ENCODE measurements around the gene RPP30. TPM values are rescaled to one million over a fixed set of nuclear protein-coding genes. Genes with fewer than 3 reads are reported as not detected.

Gene RPP30
- total and polyA plus RNA-seq, 2 of the 13 experiments (the other 11 are each of a cell fraction or from before 2014, with no cell fraction given), result 27.1 to 65.0 TPM

DNA sequence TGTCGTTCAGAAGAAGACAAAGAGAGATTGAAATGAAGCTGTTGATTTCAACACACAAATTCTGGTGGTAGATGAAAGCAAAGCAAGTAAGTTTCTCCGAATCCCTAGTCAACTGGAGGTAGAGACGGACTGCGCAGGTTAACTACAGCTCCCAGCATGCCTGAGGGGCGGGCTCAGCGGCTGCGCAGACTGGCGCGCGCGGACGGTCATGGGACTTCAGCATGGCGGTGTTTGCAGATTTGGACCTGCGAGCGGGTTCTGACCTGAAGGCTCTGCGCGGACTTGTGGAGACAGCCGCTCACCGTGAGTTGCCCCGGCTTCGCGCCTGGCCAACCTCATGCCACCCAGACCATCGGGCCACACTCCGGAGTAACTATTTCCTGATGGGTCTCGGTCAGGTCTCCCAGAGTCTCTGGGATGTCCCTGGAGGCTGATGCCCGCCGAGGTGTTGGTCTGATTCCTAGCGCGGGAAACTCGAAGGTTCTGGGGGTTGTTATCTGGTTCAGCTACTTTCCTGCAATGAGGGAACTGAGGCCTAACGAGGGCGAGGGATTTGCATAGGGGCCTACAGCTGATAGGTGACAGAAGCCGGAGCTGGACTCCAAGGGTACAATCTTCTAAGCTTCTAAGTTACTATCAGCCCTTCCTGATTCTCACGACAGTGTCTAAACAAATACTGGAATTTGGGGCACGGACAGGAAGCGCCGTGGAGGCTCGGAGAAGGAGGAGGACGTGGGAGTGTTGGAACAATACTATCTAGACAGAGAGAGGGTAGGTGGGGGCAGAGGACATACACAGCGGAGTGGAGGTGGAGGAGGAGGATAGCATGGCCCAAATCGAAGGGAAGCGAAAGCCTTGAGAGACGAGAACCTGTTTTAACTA is at the start of gene RPP30 (continued):
- TF ChIP-seq, protein P1, sequence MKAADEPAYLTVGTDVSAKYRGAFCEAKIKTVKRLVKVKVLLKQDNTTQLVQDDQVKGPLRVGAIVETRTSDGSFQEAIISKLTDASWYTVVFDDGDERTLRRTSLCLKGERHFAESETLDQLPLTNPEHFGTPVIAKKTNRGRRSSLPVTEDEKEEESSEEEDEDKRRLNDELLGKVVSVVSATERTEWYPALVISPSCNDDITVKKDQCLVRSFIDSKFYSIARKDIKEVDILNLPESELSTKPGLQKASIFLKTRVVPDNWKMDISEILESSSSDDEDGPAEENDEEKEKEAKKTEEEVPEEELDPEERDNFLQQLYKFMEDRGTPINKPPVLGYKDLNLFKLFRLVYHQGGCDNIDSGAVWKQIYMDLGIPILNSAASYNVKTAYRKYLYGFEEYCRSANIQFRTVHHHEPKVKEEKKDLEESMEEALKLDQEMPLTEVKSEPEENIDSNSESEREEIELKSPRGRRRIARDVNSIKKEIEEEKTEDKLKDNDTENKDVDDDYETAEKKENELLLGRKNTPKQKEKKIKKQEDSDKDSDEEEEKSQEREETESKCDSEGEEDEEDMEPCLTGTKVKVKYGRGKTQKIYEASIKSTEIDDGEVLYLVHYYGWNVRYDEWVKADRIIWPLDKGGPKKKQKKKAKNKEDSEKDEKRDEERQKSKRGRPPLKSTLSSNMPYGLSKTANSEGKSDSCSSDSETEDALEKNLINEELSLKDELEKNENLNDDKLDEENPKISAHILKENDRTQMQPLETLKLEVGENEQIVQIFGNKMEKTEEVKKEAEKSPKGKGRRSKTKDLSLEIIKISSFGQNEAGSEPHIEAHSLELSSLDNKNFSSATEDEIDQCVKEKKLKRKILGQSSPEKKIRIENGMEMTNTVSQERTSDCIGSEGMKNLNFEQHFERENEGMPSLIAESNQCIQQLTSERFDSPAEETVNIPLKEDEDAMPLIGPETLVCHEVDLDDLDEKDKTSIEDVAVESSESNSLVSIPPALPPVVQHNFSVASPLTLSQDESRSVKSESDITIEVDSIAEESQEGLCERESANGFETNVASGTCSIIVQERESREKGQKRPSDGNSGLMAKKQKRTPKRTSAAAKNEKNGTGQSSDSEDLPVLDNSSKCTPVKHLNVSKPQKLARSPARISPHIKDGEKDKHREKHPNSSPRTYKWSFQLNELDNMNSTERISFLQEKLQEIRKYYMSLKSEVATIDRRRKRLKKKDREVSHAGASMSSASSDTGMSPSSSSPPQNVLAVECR (CRISPR knock-in tag; IDR thresholded peaks at IDR 0.05; ENCODE audit: borderline replicate concordance), result peak; percentile 78
- peak; percentile 83; the same call in 1 of the 2 replicates for TF ChIP-seq ZNF329 (CRISPR knock-in tag; IDR thresholded peaks at IDR 0.05; ENCODE audit: low read depth)
- TF ChIP-seq NRL (CRISPR knock-in tag; IDR thresholded peaks at IDR 0.05; ENCODE audit: borderline replicate concordance), result peak; percentile 95
- TF ChIP-seq, protein P2, sequence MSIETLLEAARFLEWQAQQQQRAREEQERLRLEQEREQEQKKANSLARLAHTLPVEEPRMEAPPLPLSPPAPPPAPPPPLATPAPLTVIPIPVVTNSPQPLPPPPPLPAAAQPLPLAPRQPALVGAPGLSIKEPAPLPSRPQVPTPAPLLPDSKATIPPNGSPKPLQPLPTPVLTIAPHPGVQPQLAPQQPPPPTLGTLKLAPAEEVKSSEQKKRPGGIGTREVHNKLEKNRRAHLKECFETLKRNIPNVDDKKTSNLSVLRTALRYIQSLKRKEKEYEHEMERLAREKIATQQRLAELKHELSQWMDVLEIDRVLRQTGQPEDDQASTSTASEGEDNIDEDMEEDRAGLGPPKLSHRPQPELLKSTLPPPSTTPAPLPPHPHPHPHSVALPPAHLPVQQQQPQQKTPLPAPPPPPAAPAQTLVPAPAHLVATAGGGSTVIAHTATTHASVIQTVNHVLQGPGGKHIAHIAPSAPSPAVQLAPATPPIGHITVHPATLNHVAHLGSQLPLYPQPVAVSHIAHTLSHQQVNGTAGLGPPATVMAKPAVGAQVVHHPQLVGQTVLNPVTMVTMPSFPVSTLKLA (IDR thresholded peaks at IDR 0.05), result peak; percentile 19; the same call in 1 of the 2 replicates
- TF ChIP-seq IKZF4 (CRISPR knock-in tag; IDR thresholded peaks at IDR 0.05; ENCODE audit: borderline replicate concordance, low read depth, not compliant biosample characterization), result no peak
- TF ChIP-seq NR3C1 (CRISPR knock-in tag; IDR thresholded peaks at IDR 0.05), result no peak
- peak; percentile 68 for TF ChIP-seq ZFY (CRISPR knock-in tag; IDR thresholded peaks at IDR 0.05)
- TF ChIP-seq, protein P3, sequence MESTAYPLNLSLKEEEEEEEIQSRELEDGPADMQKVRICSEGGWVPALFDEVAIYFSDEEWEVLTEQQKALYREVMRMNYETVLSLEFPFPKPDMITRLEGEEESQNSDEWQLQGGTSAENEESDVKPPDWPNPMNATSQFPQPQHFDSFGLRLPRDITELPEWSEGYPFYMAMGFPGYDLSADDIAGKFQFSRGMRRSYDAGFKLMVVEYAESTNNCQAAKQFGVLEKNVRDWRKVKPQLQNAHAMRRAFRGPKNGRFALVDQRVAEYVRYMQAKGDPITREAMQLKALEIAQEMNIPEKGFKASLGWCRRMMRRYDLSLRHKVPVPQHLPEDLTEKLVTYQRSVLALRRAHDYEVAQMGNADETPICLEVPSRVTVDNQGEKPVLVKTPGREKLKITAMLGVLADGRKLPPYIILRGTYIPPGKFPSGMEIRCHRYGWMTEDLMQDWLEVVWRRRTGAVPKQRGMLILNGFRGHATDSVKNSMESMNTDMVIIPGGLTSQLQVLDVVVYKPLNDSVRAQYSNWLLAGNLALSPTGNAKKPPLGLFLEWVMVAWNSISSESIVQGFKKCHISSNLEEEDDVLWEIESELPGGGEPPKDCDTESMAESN (CRISPR knock-in tag; conservative IDR thresholded peaks at IDR 0.05), result peak; percentile 54; the same call in 1 of the 2 replicates
- TF ChIP-seq ZFX (CRISPR knock-in tag; IDR thresholded peaks at IDR 0.05; ENCODE audit: low read depth), result peak; percentile 39
- peak; percentile 82 for TF ChIP-seq KAT8 (CRISPR knock-in tag; IDR thresholded peaks at IDR 0.05)
- TF ChIP-seq ZSCAN25 (CRISPR knock-in tag; IDR thresholded peaks at IDR 0.05), result 0 out of 2 replicates have a peak, but pooled peaks have one; percentile 35
- TF ChIP-seq ELF1 (CRISPR knock-in tag; IDR thresholded peaks at IDR 0.05), result peak; percentile 17; the same call in 1 of the 2 replicates
- TF ChIP-seq, protein P4, sequence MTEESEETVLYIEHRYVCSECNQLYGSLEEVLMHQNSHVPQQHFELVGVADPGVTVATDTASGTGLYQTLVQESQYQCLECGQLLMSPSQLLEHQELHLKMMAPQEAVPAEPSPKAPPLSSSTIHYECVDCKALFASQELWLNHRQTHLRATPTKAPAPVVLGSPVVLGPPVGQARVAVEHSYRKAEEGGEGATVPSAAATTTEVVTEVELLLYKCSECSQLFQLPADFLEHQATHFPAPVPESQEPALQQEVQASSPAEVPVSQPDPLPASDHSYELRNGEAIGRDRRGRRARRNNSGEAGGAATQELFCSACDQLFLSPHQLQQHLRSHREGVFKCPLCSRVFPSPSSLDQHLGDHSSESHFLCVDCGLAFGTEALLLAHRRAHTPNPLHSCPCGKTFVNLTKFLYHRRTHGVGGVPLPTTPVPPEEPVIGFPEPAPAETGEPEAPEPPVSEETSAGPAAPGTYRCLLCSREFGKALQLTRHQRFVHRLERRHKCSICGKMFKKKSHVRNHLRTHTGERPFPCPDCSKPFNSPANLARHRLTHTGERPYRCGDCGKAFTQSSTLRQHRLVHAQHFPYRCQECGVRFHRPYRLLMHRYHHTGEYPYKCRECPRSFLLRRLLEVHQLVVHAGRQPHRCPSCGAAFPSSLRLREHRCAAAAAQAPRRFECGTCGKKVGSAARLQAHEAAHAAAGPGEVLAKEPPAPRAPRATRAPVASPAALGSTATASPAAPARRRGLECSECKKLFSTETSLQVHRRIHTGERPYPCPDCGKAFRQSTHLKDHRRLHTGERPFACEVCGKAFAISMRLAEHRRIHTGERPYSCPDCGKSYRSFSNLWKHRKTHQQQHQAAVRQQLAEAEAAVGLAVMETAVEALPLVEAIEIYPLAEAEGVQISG (CRISPR knock-in tag; IDR thresholded peaks at IDR 0.05), result peak; percentile 82
- TF ChIP-seq, protein P5, sequence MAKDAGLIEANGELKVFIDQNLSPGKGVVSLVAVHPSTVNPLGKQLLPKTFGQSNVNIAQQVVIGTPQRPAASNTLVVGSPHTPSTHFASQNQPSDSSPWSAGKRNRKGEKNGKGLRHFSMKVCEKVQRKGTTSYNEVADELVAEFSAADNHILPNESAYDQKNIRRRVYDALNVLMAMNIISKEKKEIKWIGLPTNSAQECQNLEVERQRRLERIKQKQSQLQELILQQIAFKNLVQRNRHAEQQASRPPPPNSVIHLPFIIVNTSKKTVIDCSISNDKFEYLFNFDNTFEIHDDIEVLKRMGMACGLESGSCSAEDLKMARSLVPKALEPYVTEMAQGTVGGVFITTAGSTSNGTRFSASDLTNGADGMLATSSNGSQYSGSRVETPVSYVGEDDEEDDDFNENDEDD (CRISPR knock-in tag; IDR thresholded peaks at IDR 0.05; ENCODE audit: borderline replicate concordance), result peak; percentile 77; the same call in 1 of the 2 replicates
- TF ChIP-seq PHF8 (CRISPR knock-in tag; IDR thresholded peaks at IDR 0.05), result peak; percentile 83
- TF ChIP-seq FOXO1 (CRISPR knock-in tag; IDR thresholded peaks at IDR 0.05), result peak; percentile 26; the same call in 1 of the 2 replicates

Data from HepG2 (cell line).